Stimulated activated CD8-positive, alpha-beta memory T cell treated with anti-CD3 and anti-CD28 coated beads, Interleukin-12 subunit alpha, Interleukin-12 subunit beta, amount 100 ng/mL, for 4 hours (primary cell): ENCODE measurements around the gene EXO1.
"Not testable (repeated sequence)": the region's sequence is repeated elsewhere in the genome, so short reads cannot be mapped to it uniquely, and the experiment has no call there.

Experiments used
- DNase-seq: peaks from one replicate; pipeline ENCODE4 v3.0.0-alpha.2; 2020; ENCODE audit warnings: low read depth

Gene EXO1

GRCh38 chr1:241836941-241837340, 11.1 kb upstream of the EXO1 start:
- DNase-seq: no peak

GRCh38 chr1:241837416-241837815, 10.6 kb upstream of the EXO1 start:
- DNase-seq: no peak

- DNase-seq: no peak
Measured at GRCh38 chr1:241837901-241838300, 10.1 kb upstream of the EXO1 start.

- no peak for DNase-seq
Measured at GRCh38 chr1:241838897-241839296, 9.1 kb upstream of the EXO1 start.

GRCh38 chr1:241839369-241839979, 8.5 kb upstream of the EXO1 start:
- no peak for DNase-seq

- DNase-seq: no peak
Measured at GRCh38 chr1:241840164-241840563, 7.8 kb upstream of the EXO1 start.

DNA sequence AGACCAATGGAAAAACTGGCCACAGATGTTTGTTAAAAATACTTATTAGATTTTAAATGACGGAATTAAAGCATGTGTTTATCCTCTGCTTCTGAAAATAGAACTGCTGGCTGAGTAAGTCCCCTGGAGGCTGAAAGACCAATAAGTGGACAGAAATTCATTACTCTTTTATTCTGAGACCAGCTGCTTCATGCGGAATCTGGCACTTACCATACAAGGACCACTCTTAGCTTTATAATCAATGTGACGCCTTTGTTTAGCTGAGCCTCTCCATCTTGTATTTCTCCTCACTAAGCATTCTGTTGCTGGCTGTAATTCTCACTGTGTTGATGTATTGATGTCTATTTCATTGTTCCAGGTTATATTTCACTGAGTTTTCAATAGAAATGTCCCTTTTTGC, 6.3 kb upstream of the EXO1 start:
- DNase-seq: no peak

DNA sequence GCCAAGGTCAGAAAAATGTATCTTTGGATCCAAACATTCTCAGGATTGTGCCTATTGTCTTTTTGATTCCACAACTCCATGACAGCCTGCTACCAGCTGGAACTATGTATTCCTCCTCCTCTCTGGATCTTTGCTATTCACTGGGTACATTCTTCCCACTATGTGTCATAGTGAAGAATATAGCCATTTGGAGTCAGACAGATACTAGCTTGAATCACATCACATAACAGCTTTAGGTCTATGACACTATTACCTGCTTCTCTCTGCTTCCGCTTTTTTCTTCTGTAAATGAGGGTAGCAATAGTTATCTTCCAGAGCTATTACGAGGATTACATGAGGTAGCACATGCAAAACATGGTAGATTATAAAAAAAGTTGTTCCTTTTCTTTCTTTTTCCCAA, 5.4 kb upstream of the EXO1 start:
- DNase-seq: no peak

- DNase-seq: no peak
Measured at GRCh38 chr1:241844593-241844992, 3.4 kb upstream of the EXO1 start.

DNA sequence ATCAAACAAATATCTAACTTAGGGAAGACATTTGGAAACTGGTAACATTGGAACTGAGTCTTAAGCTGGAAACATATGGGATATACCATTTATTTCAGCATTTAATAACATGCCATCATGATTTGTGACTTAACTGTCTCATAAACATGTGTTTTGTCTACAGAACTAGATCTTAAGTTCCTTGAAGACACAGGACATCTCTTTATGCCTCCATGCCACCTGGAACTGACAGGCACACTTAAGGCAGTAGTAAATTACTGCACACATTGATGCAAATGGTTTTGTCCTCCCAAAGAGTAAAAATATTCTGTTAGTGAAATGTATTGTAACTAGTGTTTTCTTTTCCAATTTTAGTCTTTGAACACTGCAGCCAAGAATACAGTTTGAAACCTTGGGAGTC, 1.6 kb upstream of the EXO1 start:
- no peak for DNase-seq

DNA sequence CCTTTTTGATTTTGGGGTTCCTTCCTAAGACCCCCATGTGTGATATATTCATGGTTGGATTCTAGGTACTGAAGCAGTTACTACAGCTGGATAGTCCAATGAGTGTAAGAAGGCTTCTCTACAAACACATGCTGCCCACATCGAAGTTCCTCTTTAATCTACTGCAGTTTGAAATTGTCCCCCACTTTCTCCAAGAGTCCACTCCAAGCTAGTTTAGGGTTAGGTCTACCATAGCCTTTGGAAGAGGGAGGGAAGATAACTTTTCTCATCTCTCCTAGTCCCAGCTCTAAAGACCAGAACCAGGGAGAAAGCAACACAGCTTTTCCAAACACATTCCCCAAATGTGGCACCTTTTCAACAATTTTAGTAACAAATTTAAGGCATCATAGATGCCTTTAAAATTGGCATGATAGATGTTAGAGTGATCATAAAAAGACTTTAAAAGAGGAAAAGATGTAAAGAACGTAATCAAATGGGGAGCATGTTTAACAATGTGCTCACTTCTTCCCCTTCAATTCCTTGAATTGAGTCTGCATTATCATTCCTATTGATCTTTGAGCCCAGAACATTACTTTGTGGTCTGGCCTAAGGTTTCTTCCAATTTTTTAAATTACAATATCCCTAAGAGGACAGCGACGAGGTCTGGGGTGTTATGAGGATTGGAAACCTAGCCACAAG, 1.0 kb upstream of the EXO1 start:
- DNase-seq: no peak

DNA sequence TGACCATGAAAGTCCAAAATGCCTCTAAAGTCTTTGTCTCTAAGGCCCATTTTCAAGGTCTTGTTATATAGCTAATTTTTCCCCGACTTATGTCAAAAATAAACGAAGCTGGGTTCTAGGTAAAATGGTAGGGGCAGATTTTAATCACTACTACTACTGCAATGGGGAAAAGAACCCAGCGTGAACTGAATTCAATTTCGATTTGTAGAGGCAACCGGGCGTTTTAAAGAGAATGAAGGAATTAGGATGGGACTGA, 536 bp upstream of the EXO1 start:
- no peak for DNase-seq

- no peak for DNase-seq
Measured at GRCh38 chr1:241848686-241849344, 811 bp downstream of the EXO1 start.

DNA sequence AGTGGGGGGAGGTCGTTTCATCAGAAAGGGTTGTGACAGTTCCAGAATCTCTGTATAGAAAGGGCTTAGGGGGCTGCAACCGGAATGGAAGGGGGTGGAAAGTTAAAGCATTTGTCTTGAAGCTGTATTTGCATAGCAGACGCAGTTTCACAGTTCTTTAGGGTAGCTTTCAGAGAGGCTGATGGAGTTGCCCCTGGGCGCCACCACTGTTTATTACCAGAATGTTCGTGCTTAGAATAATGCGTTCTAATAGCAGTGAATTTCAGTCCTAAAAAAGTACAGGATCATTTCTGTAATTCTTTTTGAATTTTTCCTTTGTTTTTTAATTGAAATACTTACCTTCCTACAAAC, 1.3 kb downstream of the EXO1 start:
- no peak for DNase-seq

DNA sequence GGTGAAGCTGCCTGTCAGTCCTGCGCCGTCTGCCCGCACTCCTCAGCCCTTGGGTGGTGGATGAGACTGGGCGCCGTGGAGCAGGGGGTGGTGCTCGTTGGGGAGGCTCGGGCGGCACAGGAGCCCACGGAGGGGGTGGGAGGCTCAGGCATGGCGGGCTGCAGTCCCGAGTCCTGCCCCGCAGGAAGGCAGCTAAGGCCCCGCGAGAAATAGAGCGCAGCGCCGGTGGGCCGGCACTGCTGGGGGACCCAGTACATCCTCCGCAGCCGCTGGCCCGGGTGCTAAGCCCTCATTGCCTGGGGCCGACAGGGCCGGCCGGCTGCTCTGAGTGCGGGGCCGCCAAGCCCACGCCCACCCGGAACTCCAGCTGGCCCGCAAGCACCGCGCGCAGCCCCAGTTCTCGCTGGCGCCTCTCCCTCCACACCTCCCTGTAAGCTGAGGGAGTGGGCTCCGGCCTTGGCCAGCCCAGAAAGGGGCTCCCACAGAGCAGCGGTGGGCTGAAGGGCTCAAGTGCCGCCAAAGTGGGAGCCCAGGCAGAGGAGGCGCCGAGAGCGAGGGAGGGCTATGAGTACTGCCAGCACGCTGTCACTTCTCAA, 7.6 kb downstream of the EXO1 start:
- DNase-seq: not testable (repeated sequence)

DNA sequence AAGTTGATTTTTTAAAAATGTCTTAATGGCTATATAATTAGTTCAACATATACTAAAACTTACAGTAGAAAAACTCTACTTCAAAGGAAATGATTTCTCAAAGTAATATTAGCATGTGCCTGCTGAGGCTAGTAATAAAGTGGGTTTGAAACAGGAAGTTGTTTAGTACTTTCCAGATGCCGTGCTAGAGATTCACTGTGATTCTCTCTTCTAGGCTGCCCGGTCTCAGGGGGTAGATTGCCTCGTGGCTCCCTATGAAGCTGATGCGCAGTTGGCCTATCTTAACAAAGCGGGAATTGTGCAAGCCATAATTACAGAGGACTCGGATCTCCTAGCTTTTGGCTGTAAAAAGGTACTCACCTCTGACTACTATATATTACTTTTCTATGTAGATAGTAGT, 9.1 kb downstream of the EXO1 start:
- no peak for DNase-seq

- DNase-seq: no peak
Measured at GRCh38 chr1:241860922-241861321, 12.9 kb downstream of the EXO1 start.

DNA sequence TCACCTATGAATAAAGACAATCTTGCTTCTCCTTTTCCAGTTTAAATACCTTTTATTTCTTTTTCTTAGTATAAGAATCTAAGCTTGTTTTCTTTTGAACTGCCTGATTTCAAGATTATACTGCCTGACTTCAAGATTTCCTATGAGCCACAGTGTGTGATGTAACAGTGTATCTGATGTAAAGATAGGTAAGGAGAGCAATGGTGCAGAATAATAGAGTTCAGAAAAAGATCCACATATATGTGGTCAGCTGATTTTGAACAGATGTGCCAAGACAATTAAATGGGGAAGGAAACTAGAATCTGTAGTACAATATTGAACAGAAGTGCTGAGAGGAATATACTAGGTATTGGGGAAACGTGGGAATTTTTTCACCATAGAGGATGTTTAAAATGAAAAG, 21.0 kb downstream of the EXO1 start:
- no peak for DNase-seq

GRCh38 chr1:241870336-241870735, 22.3 kb downstream of the EXO1 start:
- DNase-seq: no peak

DNA sequence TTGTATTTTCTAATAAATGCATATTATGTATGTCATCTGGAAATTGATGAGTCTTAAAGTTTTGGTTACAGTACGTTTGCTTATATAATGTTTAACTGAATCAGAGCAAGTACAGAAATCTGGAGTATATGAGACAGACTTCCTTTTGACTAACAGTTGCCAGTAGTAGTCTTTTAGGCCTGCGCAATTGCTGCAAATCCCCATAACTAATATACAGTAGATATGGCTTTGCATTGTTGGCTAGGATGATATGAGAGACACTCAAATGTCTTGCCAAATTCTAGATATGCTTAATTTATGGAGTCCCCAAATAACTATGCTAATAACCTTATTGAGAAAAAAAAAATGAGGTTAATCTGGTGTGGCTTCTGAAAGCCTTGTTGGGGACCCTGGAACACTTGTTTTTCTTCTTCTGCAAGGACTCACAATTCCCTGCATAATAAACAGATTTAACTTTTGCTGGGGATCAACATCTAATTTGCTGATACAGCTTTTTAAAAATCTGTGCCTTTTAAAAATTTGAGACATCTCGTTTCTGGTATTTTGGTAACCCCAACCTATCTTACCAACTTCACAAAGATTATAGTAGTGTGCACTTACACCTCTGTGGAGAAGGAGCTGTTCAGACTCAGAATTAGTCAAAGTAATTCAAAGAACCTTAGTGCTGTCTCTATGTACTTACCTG, 22.9 kb downstream of the EXO1 start:
- DNase-seq: no peak

- no peak for DNase-seq
Measured at GRCh38 chr1:241881440-241881839, 33.4 kb downstream of the EXO1 start.

GRCh38 chr1:241883159-241883558, 35.2 kb downstream of the EXO1 start:
- no peak for DNase-seq

DNA sequence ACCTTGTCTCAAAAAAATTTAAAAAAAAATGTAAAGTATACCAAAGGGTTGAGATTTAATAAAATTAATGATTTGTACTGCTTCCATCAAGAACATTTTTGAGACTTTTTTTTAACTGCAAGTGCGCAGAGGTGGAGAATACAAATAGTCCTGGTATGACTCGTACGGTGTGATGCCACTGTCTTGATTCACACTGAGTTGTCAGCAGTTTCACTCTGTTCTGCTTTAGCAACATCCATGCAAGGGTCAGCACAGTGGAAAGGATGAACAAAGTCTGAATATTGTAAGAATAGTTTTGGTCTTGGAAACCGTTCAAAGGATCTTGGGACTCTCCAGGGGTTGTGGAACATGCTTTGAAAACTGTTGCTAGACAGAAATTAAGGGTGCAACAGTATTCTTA, 40.2 kb downstream of the EXO1 start:
- no peak for DNase-seq
